ENCODE measurements around the gene KCNK10. TPM values are rescaled to one million over a fixed set of nuclear protein-coding genes. Genes with fewer than 3 reads are reported as not detected.

KCNK10 gene
- total RNA-seq, 1 donor from 2014 or later = 0.24 TPM

DNA sequence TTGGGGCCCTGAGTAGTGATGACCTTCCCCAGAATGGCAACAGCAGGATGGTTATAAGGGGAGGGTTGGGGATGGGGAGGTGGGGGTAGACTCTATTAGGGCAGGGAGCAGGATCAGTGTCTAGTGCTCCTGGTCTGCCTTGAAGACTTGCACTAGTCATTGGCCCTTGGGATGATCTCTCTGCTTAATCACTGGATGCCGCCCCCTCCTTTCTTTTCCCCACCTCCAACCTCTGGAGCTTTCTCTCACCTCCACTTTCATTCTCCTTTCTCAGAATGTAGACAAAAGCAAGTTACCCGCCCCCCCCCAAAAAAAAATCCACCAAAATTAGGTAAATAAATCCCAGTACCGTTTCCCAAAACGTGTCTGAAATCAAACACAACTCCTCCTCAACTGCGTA is 2.8 kb upstream of the KCNK10 start:
- Mint-ChIP-seq H3K27me3 (peaks cover 70% of the 10 kb centered on the region), H3K9me3 (ENCODE audit: low read depth) (no peaks in the 10 kb centered on the region)
- no peak for DNase-seq (ENCODE audit: low spot score, unreplicated experiment)

DNA sequence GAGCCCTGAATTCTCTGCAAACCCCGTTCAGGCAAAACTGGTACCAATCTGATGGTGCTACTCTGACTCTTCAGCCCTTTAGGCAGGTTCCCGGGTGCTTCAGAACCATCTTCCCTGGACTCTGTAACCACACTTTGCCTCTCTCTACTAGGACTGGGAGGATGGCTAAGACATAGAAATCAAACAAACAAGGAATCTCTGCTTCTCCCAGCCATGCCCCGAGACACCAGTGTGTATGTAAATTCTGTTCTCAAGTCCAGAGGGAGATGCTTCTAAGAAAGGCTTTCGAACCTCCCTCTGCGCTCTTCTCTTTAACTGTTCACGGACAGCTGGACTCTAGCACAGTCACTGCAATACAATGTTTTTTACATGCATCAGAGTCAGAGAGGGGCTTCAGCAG is 1.9 kb upstream of the KCNK10 start:
- DNase-seq (ENCODE audit: low spot score, unreplicated experiment) = no peak
- Mint-ChIP-seq H3K27ac (no peak overlapping the region), H3K4me1 (ENCODE audit: low read depth) (peaks cover 4% of the 10 kb centered on the region), H3K9me3 (ENCODE audit: low read depth) (no peaks in the 10 kb centered on the region), H3K27me3 (peaks cover 63% of the 10 kb centered on the region), H3K36me3 (ENCODE audit: insufficient read depth) (no peaks in the 10 kb centered on the region), H3K4me3 (ENCODE audit: low read depth) (peak overlapping the region; percentile 14)
- TF ChIP-seq, protein P1, sequence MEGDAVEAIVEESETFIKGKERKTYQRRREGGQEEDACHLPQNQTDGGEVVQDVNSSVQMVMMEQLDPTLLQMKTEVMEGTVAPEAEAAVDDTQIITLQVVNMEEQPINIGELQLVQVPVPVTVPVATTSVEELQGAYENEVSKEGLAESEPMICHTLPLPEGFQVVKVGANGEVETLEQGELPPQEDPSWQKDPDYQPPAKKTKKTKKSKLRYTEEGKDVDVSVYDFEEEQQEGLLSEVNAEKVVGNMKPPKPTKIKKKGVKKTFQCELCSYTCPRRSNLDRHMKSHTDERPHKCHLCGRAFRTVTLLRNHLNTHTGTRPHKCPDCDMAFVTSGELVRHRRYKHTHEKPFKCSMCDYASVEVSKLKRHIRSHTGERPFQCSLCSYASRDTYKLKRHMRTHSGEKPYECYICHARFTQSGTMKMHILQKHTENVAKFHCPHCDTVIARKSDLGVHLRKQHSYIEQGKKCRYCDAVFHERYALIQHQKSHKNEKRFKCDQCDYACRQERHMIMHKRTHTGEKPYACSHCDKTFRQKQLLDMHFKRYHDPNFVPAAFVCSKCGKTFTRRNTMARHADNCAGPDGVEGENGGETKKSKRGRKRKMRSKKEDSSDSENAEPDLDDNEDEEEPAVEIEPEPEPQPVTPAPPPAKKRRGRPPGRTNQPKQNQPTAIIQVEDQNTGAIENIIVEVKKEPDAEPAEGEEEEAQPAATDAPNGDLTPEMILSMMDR (IDR thresholded peaks at IDR 0.05; ENCODE audit: unreplicated experiment) = no peak

More for the DNA sequence above, 2.8 kb upstream of the KCNK10 start:
- Mint-ChIP-seq H3K27ac (no peak overlapping the region), H3K4me3 (ENCODE audit: low read depth) (no peak overlapping the region), H3K4me1 (ENCODE audit: low read depth) (peaks cover 4% of the 10 kb centered on the region), H3K36me3 (ENCODE audit: insufficient read depth) (no peaks in the 10 kb centered on the region)
- TF ChIP-seq, protein P1 (IDR thresholded peaks at IDR 0.05; ENCODE audit: unreplicated experiment) = no peak

DNA sequence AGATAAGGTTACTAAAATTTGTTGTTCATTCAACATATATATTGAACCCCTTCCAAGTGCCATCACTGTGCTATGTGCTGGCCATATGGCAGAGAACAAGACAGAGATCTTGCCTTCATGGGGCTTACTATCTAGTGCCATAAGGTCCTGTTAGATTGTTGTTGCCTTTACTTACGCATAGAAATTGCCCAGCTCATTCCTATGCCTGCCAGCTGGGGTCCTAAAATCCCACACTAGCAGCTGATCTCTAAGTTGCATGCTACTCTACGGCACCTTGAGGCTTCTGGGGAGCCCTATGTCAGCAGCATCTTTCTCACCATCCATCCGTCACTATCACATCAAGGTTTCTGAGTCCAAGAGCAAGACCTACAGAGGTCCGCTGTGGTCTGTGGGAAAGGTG is 1.4 kb upstream of the KCNK10 start:
- Mint-ChIP-seq H3K9me3 (ENCODE audit: low read depth) (no peaks in the 10 kb centered on the region), H3K4me3 (ENCODE audit: low read depth) (peak overlapping the region; percentile 78), H3K27me3 (peaks cover 58% of the 10 kb centered on the region), H3K27ac (no peak overlapping the region), H3K36me3 (ENCODE audit: insufficient read depth) (no peaks in the 10 kb centered on the region), H3K4me1 (ENCODE audit: low read depth) (peaks cover 4% of the 10 kb centered on the region)
- TF ChIP-seq, protein P1 (IDR thresholded peaks at IDR 0.05; ENCODE audit: unreplicated experiment) = no peak
- no peak for DNase-seq (ENCODE audit: low spot score, unreplicated experiment)

DNA sequence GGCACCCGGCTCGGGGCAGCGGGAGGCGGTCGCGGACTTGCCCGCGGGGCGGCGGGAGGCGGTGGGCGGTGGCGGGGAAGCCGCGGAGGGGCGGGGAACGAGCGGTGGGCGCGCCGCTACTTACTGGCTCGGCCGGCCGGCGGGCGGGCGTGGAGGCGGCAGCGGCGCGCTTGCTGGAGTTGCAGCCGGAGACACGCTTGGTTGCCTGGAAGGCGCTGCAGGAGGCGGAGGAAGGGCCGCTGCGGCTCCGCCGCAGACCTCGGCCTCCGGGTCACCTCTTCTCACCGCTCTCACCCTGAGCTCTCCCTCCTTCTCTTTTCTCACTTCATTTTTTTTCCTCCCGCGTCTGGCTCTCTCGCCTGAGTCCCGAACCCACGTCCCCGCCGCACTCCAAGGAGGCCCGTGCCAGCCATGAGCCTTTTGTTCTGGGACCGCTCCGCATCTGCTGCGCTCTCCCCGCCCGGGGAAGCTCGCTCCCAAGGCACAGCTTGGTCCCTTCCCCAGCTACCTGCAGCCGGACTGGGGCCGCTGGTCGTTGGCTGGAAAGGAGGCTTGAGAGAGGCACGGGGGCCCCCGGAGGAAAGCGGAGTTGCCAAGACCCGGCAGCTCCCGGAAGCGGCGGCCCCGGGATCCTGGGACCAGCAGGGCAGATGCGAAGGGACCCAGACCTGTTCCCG is 592 bp upstream of the KCNK10 start:
- peaks cover 4% of the 10 kb centered on the region for H3K4me1 Mint-ChIP-seq (ENCODE audit: low read depth)
- H3K27me3 Mint-ChIP-seq = peaks cover 50% of the 10 kb centered on the region
- H3K27ac Mint-ChIP-seq = no peak overlapping the region
- peak; percentile 41 for DNase-seq (ENCODE audit: low spot score, unreplicated experiment)
- peak overlapping the region; percentile 78 for H3K4me3 Mint-ChIP-seq (ENCODE audit: low read depth)
- H3K36me3 Mint-ChIP-seq (ENCODE audit: insufficient read depth) = no peaks in the 10 kb centered on the region
- TF ChIP-seq, protein P1 (IDR thresholded peaks at IDR 0.05; ENCODE audit: unreplicated experiment) = no peak
- H3K9me3 Mint-ChIP-seq (ENCODE audit: low read depth) = no peaks in the 10 kb centered on the region

DNA sequence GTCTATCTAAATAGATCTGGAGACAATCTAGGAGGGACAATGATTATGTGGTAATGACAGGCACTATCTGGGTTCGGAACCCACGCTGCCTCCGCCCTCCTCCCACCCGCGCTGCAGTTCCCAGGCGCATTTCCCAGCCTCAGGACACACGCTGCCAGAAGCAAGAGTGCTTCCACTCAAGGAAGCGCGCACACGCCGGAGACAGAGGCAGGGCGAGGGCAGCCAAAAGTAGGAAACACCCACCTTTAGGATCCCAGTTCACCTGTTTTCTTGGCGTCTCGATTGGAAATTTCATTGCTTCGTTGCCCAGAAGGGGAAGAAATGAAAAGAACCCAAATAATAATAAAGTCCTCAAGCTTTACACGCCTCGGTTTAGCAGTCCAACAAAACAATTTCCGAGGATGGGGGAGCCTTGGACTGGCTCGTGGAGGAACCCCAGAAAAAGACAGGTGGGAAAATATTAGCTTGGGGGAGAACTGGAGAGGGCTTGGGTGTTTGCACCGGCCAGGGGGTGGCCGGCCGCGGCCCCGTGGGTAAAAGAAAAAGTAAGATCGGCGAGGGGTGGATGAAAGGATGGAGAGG is 474 bp downstream of the KCNK10 start:
- DNase-seq (ENCODE audit: low spot score, unreplicated experiment) = no peak
- TF ChIP-seq, protein P1 (IDR thresholded peaks at IDR 0.05; ENCODE audit: unreplicated experiment) = no peak
- Mint-ChIP-seq H3K27me3 (peaks cover 39% of the 10 kb centered on the region), H3K36me3 (ENCODE audit: insufficient read depth) (no peaks in the 10 kb centered on the region), H3K9me3 (ENCODE audit: low read depth) (no peaks in the 10 kb centered on the region), H3K27ac (no peak overlapping the region), H3K4me3 (ENCODE audit: low read depth) (no peak overlapping the region), H3K4me1 (ENCODE audit: low read depth) (peaks cover 4% of the 10 kb centered on the region)

Measured in progenitor cell of endocrine pancreas (in vitro differentiated cells).